Renal cortex interstitium (tissue), 11 donors: ENCODE measurements around the gene SNORC. TPM values are rescaled to one million over a fixed set of nuclear protein-coding genes. Genes with fewer than 3 reads are reported as not detected.
"Not testable (repeated sequence)": the region's sequence is repeated elsewhere in the genome, so short reads cannot be mapped to it uniquely, and the experiment has no call there.

Experiments
- DNase-seq, 11 donors: peaks; one replicate each; pipeline ENCODE4 v3.0.0-alpha.2; 2013; ENCODE audit warnings: low read depth in 9 of 11, low spot score in 4 of 11; ENCODE audit errors: extremely low read depth in 1 of 11
- polyA plus RNA-seq, 3 donors: library from polyadenylated mRNA; unstranded; fragments of 120-200 nt; gene quantifications; one replicate each; pipeline ENCODE4 v1.2.1, GENCODE V29; 2013; ENCODE audit not compliant: insufficient read length in 3 of 3

The SNORC gene
- polyA plus RNA-seq, 3 donors: 1.3 to 3.4 (median 2.8) TPM

DNA sequence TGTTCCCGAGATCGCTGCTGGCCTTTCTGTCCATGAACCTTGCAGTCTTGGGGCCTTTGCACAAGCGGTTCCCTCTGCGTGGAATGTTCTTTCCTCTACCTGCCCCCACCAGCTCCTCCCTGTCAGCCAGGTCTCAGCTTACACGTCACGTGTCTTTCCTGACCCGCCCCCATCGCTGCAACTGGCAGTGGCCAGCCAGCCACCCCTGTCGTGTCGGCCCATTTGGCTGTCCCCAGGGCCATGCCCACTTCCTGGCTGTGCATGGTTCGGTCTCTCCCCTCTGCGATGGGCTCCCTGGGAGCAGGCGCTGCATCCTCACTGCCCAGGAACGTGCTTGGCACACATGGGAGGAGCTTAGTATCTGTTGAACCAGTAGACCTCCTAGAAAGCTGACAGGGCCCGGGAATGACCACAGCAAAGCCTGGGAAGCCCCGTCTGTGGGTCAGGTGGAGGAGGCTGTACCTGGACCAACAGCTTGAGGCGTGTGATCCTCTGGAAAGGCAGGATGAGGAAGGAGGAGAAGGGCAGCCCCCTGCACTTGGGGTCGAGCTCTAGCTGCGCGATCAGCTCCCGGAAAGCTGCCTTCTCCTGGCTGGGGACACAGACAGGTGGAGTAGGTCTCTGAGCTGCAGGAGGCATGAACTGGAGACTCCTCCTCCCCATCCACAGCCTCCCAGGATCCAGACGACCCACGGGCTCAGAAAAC, 21.0 kb downstream of the SNORC start:
- DNase-seq: peak in 7 of 11 donors; percentile 41 to 61 (median 46)

GRCh38 chr2:232891621-232892071, 21.6 kb downstream of the SNORC start:
- no peak for DNase-seq

- DNase-seq: no peak
Observed at GRCh38 chr2:232892221-232892620, 22.2 kb downstream of the SNORC start.

- DNase-seq: no peak
Observed at GRCh38 chr2:232892843-232893242, 22.8 kb downstream of the SNORC start.

DNA sequence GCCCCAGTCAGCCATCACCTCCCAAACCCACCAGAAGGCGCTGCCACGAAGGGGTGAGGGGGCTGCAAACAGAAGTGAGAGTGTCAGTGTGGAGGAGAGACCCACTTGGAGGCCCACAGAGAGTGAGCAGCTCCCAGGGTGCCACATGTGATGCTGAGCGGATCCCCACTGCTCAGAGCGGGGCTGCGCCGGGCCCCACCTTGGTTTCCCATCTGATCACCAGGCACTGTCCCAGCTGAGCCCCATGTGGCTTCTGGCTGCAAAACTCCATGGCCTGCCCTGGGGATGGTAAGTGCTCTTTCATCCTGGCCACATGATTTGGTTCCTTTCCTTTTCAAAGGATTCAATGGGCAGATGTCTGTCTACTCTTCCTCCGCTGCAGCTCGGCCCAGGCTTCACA, 23.8 kb downstream of the SNORC start:
- no peak for DNase-seq

DNA sequence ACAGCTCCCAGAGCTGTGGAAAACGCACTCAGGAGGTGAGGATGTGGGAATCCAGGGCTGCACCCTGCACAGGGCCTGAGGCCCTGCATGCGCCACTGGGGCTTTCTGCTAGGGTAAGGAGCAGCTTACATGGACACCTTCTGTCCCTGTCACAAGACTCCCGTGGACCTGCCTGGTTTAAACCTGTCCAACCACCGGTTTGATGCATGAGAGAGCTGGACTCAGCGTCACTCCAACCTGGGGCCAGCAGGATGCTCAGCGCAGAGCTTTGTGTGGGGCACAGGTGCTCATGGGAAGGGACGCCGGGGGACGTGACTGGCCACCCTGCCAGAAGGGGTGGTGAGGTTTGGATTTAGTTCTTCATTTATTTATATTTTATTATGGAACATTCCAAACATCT, 24.2 kb downstream of the SNORC start:
- no peak for DNase-seq

DNA sequence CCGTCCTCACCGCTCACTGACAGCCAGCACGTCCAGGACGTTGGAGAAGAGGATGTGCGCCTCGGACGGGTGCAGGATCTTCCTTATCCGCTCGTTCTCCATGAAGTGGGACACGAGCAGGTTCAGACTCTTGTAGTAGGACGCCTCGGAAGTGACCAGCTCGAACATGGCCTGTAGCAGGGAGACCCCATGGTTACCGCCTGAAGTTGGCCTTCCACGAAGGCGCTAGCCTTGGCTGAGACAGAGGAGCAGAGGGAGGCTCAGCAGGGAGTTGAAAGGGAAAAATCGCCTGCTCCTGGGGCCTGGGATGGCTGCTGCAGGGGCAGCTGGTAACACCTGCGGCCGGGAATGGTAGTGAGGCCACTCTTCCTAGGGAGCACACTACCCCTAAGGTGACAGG, 24.7 kb downstream of the SNORC start:
- DNase-seq: no peak

DNA sequence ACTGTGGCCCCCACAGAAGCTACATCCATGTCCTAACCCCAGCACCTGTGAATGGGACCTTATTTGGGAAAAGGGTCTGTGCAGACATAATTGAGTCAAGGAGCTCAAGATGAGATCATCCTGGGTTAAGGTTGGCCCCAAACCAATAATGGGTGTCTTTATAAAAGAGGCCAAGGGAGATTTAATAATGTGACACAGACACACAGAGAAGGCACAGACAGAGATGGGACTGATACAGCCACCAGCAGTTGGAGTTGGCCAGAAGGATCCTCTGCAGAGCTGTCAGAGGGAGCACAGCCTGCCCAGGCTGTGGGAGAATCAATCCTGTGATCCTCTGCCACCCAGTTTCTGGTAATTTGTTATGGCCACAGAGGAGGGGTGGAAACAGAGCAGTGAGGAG, 26.0 kb downstream of the SNORC start:
- DNase-seq: no peak

DNA sequence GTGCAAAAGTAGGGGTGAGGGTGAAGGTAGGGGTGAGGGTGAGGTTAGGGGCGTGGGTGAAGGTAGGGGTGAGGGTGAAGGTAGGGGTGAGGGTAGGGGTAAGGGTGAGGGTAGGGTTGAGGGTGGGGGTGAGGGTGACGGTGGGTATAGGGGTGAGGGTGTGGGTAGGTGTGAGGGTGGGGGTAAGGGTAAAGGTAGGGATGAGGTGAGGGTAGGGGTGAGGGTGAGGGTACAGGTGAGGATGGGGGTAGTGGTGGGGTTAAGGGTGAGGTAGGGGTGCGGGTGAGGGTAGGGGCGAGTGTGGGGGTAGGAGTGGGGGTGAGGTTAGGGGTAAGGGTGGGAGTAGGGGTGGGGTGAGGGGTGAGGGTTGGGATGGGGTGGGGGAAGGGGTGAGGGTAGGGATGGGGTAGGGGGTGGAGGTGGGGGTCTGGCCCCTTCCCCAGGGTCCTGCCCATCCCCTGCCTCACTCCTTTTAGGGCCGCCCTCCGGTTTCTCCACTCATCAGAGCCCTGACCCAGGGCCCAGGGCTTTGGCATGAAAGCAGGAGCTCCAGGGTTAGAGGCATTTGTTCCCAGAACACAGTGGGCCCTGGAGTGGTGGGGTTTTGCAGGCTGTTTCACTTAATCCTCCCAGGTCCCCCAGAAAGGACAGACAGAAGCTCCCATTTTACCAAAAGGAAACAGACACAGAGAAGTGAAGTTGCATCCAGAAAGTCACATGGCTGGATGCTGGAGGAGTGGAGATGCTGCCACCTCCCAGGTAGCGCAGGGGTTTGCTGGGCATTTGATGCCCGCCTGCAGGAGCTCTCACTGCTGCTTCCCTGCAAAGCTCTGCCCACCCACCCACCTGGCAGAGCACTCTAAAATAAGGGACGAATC, 26.9 kb downstream of the SNORC start:
- no peak for DNase-seq

- DNase-seq: no peak
Observed at GRCh38 chr2:232897598-232898408, 27.7 kb downstream of the SNORC start.

DNA sequence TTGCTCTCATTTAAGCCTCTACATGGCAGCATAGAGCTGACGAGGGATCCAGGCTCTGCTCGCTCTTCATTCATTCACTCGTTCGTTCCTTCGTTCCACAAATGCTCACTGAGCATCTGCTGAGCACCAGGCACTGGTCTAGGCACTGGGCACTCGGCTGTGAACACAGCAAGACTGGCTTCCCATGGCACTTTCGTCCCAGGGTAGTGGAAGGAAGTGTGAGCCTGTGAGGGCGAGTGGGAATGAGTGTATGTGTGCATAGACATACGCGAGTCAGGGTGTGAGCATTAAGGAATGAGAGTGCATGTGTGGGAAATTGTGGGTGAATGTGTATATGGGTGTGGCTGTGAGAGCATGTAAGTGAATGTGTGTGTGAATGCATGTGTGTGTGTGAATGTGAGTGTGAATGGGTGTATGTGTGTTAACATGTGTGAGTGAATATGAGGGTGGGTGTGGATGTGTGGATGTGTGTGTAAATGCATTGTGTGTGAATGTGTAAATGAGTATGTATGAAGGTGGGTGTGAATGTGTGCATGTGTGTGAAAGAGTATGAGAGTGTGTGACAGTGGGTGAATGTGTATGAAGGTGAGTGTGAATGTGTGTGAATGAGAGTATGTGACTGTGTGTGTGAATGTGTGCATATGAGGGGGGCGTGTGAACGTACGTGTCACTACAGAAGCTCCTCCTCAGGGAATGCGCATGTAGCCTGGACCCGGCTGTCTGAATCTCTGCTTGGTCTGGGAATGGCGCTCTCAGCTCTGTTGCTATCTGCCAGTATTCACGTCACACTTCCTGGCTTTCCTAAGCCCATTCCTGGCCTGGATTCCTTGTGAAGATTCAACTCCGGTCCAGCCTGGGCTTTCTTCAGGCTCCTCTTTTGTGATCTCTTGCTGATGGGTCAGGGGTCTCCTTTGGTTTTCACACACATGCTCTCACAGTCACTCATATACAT, 28.8 kb downstream of the SNORC start:
- no peak for DNase-seq

GRCh38 chr2:232900811-232901735, 31.0 kb downstream of the SNORC start:
- peak in 1 of 11 donors; percentile 25 for DNase-seq

GRCh38 chr2:232901736-232902578, 31.9 kb downstream of the SNORC start:
- no peak for DNase-seq

GRCh38 chr2:232903989-232904388, 33.9 kb downstream of the SNORC start:
- no peak for DNase-seq

GRCh38 chr2:232906867-232907717, 37.0 kb downstream of the SNORC start:
- DNase-seq: not testable (repeated sequence)

GRCh38 chr2:232907718-232908085, 37.6 kb downstream of the SNORC start:
- not testable (repeated sequence) for DNase-seq
